Endothelial cell of umbilical vein (primary cell): ENCODE data around the gene AKR1C4.

Experiments used
- CTCF ChIP-seq, 2 donors: IDR thresholded peaks; 1 replicate in 1 of 2; 2 replicates in 1 of 2; pipeline ENCODE4 v1.5.1; 2011; ENCODE audit warnings: low read length in 2 of 2, mild to moderate bottlenecking in 2 of 2, moderate library complexity in 2 of 2, control low read depth in 1 of 2, inconsistent platforms in 1 of 2, low read depth in 1 of 2; ENCODE audit not compliant: insufficient read depth in 1 of 2; ENCODE audit errors: extremely low read depth in 1 of 2
- EZH2 ChIP-seq: IDR thresholded peaks from 2 replicates; pipeline ENCODE4 v1.6.1; 2012; ENCODE audit warnings: borderline replicate concordance, low read depth, mild to moderate bottlenecking, moderate library complexity, low read length, inconsistent platforms; ENCODE audit not compliant: severe bottlenecking
- JUN ChIP-seq: IDR thresholded peaks from 2 replicates; pipeline ENCODE4 v1.6.1; 2011; ENCODE audit warnings: borderline replicate concordance, low read depth; ENCODE audit not compliant: insufficient read length, insufficient read depth
- MAX ChIP-seq: IDR thresholded peaks from 2 replicates; pipeline ENCODE4 v1.6.1; 2011; ENCODE audit not compliant: insufficient read depth, insufficient read length
- POLR2A ChIP-seq: IDR thresholded peaks from 2 replicates; pipeline ENCODE4 v1.6.1; 2012; ENCODE audit warnings: low read depth, mild to moderate bottlenecking, control low read depth, low read length
- POLR2AphosphoS5 ChIP-seq: IDR thresholded peaks from 2 replicates; pipeline ENCODE4 v1.6.1; 2012; ENCODE audit warnings: low read depth, mild to moderate bottlenecking, control low read depth, low read length, moderate library complexity; ENCODE audit not compliant: insufficient read depth

- TF ChIP-seq EZH2 (no peak), MAX (no peak), JUN (no peak), CTCF (IDR thresholded peaks at IDR 0.05; ENCODE audit: extremely low read depth in 1 of 2, insufficient read depth in 1 of 2, low read depth in 1 of 2, low read length in 2 of 2) (no peak), POLR2A (no peak), POLR2AphosphoS5 (no peak)
Measured at GRCh38 chr10:5196702-5197113, at the start of gene AKR1C4.
